K562 (cell line): Measurements from ENCODE around the gene NRXN3. TPM values are rescaled to one million over a fixed set of nuclear protein-coding genes. Genes with fewer than 3 reads are reported as not detected.

Source experiments
- ATAC-seq: fragments of 200-7000 bp; cut with Tn5 transposase; 3 replicates; pipeline ENCODE4 v1.9.1; 2020; ENCODE audit warnings: moderate library complexity
- BruUV-seq: library from RNA; stranded (reverse); fragments of 400-500 nt; replicated peaks from 2 replicates; lab custom pipeline; 2021; lab: Mats Ljungman, UMichigan
- CTCF ChIA-PET: fragments of 300-600 bp; formaldehyde crosslinking; extraction: SDS; loops from one replicate; lab custom pipeline; 2021; ENCODE audit warnings: low intra/inter-chr PET ratio; lab: Yijun Ruan, JAX
- POLR2A ChIA-PET: fragments of 300-600, 350-650 bp; sonication (Branson Sonifier 250); formaldehyde crosslinking; extraction: SDS; loops from one replicate; lab custom pipeline; 2021; ENCODE audit warnings: antibody characterized with exemption, inconsistent platforms; lab: Yijun Ruan, JAX
- DNase-seq, 4 experiments: peaks; one replicate each; pipeline versions ENCODE4 v3.0.0 to v3.0.0-alpha.2; 2011 to 2018; ENCODE audit warnings: low spot score in 3 of 4, mixed read lengths in 3 of 4; ENCODE audit errors: extremely low read depth in 1 of 4
- FAIRE-seq: peaks from 2 replicates; lab custom pipeline; 2011; peaks lifted over from hg19 to GRCh38; lab: Jason Lieb, UNC
- H2AFZ ChIP-seq: 2 replicates; pipeline ENCODE4 v1.6.0; 2011; ENCODE audit warnings: low read depth, low read length, control low read depth, inconsistent platforms
- H3K27ac ChIP-seq: fragments of 200-600 bp; 3 replicates; pipeline ENCODE4 v1.8.0; 2011; ENCODE audit warnings: low read depth, mild to moderate bottlenecking, control low read depth, inconsistent platforms, low read length, moderate library complexity, mixed read lengths; ENCODE audit errors: extremely low read depth
- H3K27me3 ChIP-seq, 2 experiments: fragments of 300-600 bp in 1 of 2; 2 replicates in 1 of 2; 3 replicates in 1 of 2; pipeline versions ENCODE4 v1.6.0 to v1.8.0; 2011; ENCODE audit warnings: inconsistent platforms in 2 of 2, low read length in 2 of 2, mild to moderate bottlenecking in 1 of 2, mixed read lengths in 1 of 2, moderate library complexity in 1 of 2; ENCODE audit not compliant: control insufficient read depth in 2 of 2, insufficient read depth in 2 of 2
- H3K36me3 ChIP-seq: fragments of 300-600 bp; 3 replicates; pipeline ENCODE4 v1.8.0; 2011; ENCODE audit warnings: mild to moderate bottlenecking, low read length, inconsistent platforms; ENCODE audit not compliant: control insufficient read depth, insufficient read depth
- H3K4me1 ChIP-seq, 2 experiments: fragments of 200-600 bp in 1 of 2; replicated peaks in 1 of 2; 2 replicates in 1 of 2; 3 replicates in 1 of 2; pipeline versions ENCODE4 v1.5.1 to v1.8.0; 2011; ENCODE audit warnings: inconsistent platforms in 2 of 2, low read length in 2 of 2, mild to moderate bottlenecking in 1 of 2, mixed read lengths in 1 of 2, moderate library complexity in 1 of 2; ENCODE audit not compliant: control insufficient read depth in 2 of 2, insufficient read depth in 2 of 2
- H3K4me2 ChIP-seq: 2 replicates; pipeline ENCODE4 v1.6.1; 2011; ENCODE audit warnings: low read length, control low read depth, inconsistent platforms, mixed read lengths; ENCODE audit not compliant: insufficient read depth
- H3K4me3 ChIP-seq: fragments of 200-600 bp; sonication (generic), shearing (Covaris generic); 2 replicates; pipeline ENCODE4 v1.5.1; 2016; ENCODE audit warnings: control low read depth, inconsistent platforms
- H3K79me2 ChIP-seq: fragments of 200-600 bp; 3 replicates; pipeline ENCODE4 v1.8.0; 2011; ENCODE audit warnings: low read length, inconsistent platforms; ENCODE audit not compliant: control insufficient read depth, insufficient read depth
- H3K9ac ChIP-seq, 2 experiments: 2 replicates each; pipeline versions ENCODE4 v1.6.0 to v1.6.1; 2011; ENCODE audit warnings: low read depth in 2 of 2, low read length in 2 of 2, control low read depth in 1 of 2, inconsistent platforms in 1 of 2, mild to moderate bottlenecking in 1 of 2, mixed read lengths in 1 of 2; ENCODE audit not compliant: insufficient read depth in 1 of 2
- H3K9me1 ChIP-seq: one replicate; pipeline ENCODE4 v1.6.0; 2011; ENCODE audit warnings: inconsistent platforms, mild to moderate bottlenecking, low read length, moderate library complexity; ENCODE audit not compliant: control insufficient read depth, insufficient read depth
- H3K9me3 ChIP-seq: replicated peaks from 2 replicates; pipeline ENCODE4 v1.5.1; 2011; ENCODE audit warnings: low read depth, low read length, inconsistent platforms; ENCODE audit not compliant: control insufficient read depth, insufficient read depth
- H4K20me1 ChIP-seq: replicated peaks from 2 replicates; pipeline ENCODE4 v1.6.1; 2011; ENCODE audit warnings: low read length, inconsistent platforms, mixed read lengths; ENCODE audit not compliant: control insufficient read depth, insufficient read depth
- ATF4 ChIP-seq: fragments of 450-650 bp; formaldehyde crosslinking; IDR thresholded peaks from 2 replicates; pipeline ENCODE4 v1.4.0; 2022; ENCODE audit warnings: mild to moderate bottlenecking, moderate library complexity
- CHCHD3 ChIP-seq: fragments of 250-450 bp; sonication (Bioruptor Pico); IDR thresholded peaks from 2 replicates; pipeline ENCODE4 v2.1.2; 2022; ENCODE audit warnings: mild to moderate bottlenecking
- DLX4 ChIP-seq: fragments of 250-450 bp; sonication (Bioruptor Pico); IDR thresholded peaks from 2 replicates; pipeline ENCODE4 v1.6.1; 2021; ENCODE audit warnings: mild to moderate bottlenecking
- E2F5 ChIP-seq: sonication (generic); formaldehyde crosslinking; IDR thresholded peaks from 2 replicates; pipeline ENCODE4 v1.8.0; 2022; ENCODE audit warnings: mild to moderate bottlenecking, missing genetic modification reagents
- ELF2 ChIP-seq: fragments of 250-450 bp; sonication (Bioruptor Pico); IDR thresholded peaks from 2 replicates; pipeline ENCODE4 v1.5.0; 2021; ENCODE audit warnings: mild to moderate bottlenecking
- LARP7 ChIP-seq: fragments of 450-650 bp; IDR thresholded peaks from 2 replicates; pipeline ENCODE4 v1.6.1; 2016
- MXD1 ChIP-seq: fragments of 250-450 bp; sonication (Bioruptor Pico); IDR thresholded peaks from 2 replicates; pipeline ENCODE4 v1.8.0; 2021; ENCODE audit warnings: borderline replicate concordance, mild to moderate bottlenecking, moderate library complexity; ENCODE audit not compliant: poor library complexity, severe bottlenecking
- POLR2B ChIP-seq: fragments of 450-650 bp; IDR thresholded peaks from 2 replicates; pipeline ENCODE4 v1.6.1; 2018; ENCODE audit warnings: low read depth; ENCODE audit not compliant: partially characterized antibody
- PYGO2 ChIP-seq: fragments of 450-650 bp; IDR thresholded peaks from 2 replicates; pipeline ENCODE4 v1.6.1; 2016; ENCODE audit warnings: mild to moderate bottlenecking, missing genetic modification characterization, moderate library complexity, missing compliant biosample characterization
- RBM39 ChIP-seq: fragments of 200-400 bp; formaldehyde crosslinking; optimal IDR thresholded peaks from 2 replicates; pipeline ENCODE3; 2018; ENCODE audit warnings: low read depth, low read length
- SMARCB1 ChIP-seq: IDR thresholded peaks from 2 replicates; pipeline ENCODE4 v1.6.1; 2011; ENCODE audit warnings: improper control_type of control experiment, low read depth; ENCODE audit not compliant: insufficient read length
- TFAM ChIP-seq: fragments of 250-450 bp; sonication (Bioruptor Pico); conservative IDR thresholded peaks from 2 replicates; pipeline ENCODE4 v1.5.0; 2021; ENCODE audit warnings: mild to moderate bottlenecking, moderate library complexity
- U2AF1 ChIP-seq: fragments of 200-400 bp; formaldehyde crosslinking; optimal IDR thresholded peaks from 2 replicates; pipeline ENCODE3; 2017; ENCODE audit warnings: mild to moderate bottlenecking, low read depth, low read length, moderate library complexity
- XRCC4 ChIP-seq: IDR thresholded peaks from one replicate; pipeline ENCODE4 v1.6.1; 2011; ENCODE audit not compliant: insufficient read depth, insufficient read length; ENCODE audit errors: extremely low read depth
- YBX1 ChIP-seq: fragments of 450-650 bp; IDR thresholded peaks from 2 replicates; pipeline ENCODE4 v1.7.1; 2016; ENCODE audit warnings: mild to moderate bottlenecking
- ZBTB12 ChIP-seq: fragments of 250-450 bp; sonication (Bioruptor Pico); IDR thresholded peaks from 2 replicates; pipeline ENCODE4 v1.4.0; 2020
- ZNF146 ChIP-seq: IDR thresholded peaks from one replicate; pipeline ENCODE4 v1.6.1; 2018; ENCODE audit warnings: missing compliant biosample characterization; ENCODE audit not compliant: unreplicated experiment
- ZNF586 ChIP-seq: fragments of 450-650 bp; formaldehyde crosslinking; conservative IDR thresholded peaks from 2 replicates; pipeline ENCODE4 v1.4.0; 2020; ENCODE audit warnings: mild to moderate bottlenecking, moderate library complexity
- ZNF589 ChIP-seq: fragments of 200-800 bp; sonication (Bioruptor generic); IDR thresholded peaks from 2 replicates; pipeline ENCODE4 v1.6.1; 2016; ENCODE audit warnings: low read depth, missing genetic modification characterization, missing compliant biosample characterization
- ZSCAN32 ChIP-seq: fragments of 450-650 bp; formaldehyde crosslinking; IDR thresholded peaks from 2 replicates; pipeline ENCODE4 v1.4.0; 2020; ENCODE audit warnings: mild to moderate bottlenecking, moderate library complexity
- WGBS: fragments of 100-300 bp; shearing (Covaris generic); methylation state at CpG from one replicate; pipeline ENCODE4 v1.1.6; 2016; ENCODE audit warnings: low coverage, mixed read lengths; ENCODE audit not compliant: insufficient coverage; ENCODE audit errors: missing lambda C conversion rate; 5-methylcytosine and 5-hydroxymethylcytosine counted together
- in situ Hi-C: fragments of 300-500 bp; cut with MboI; formaldehyde crosslinking; loops from 4 replicates; pipeline ENCODE4 v1.15.0; 2018; ENCODE audit warnings: inconsistent platforms, mixed read lengths
- intact Hi-C: fragments of 100-400 bp; cut with micrococcal nuclease; formaldehyde crosslinking; loops from 2 replicates; pipeline ENCODE4 v1.14.2; 2022
- polyA plus RNA-seq, 8 experiments: library from polyadenylated mRNA; depleted of rRNA in 4 of 8; stranded (reverse) in 5 of 8; unstranded in 3 of 8; fragments of >200 nt; fragmentation: Nextera tagmentation in 2 of 8; fragmentation: Illumina TruSeq in 1 of 8; extraction: Ambion mirVana in 2 of 8; extraction: Trizol in 1 of 8; gene quantifications; 2 replicates each; pipeline versions ENCODE4 v1.2.1 to v1.2.3, GENCODE V29; 2011 to 2014; ENCODE audit warnings: inconsistent platforms in 1 of 8, missing spikeins in 1 of 8
- total RNA-seq, 7 experiments: library from RNA; depleted of rRNA in 6 of 7; stranded (reverse); fragments of >200 nt in 6 of 7; fragmentation: Illumina TruSeq in 2 of 7; extraction: Trizol in 2 of 7; gene quantifications; 2 replicates each; pipeline versions ENCODE4 v1.2.1 to v1.2.3, GENCODE V29; 2011 to 2021; ENCODE audit warnings: low replicate concordance in 1 of 7

NRXN3 gene
- total and polyA plus RNA-seq, 9 of the 15 experiments (the other 6 are each of a cell fraction or from before 2014, with no cell fraction given), result 0.09 TPM; not detected in 8

- no peaks in the 10 kb centered on the region for H3K9me3 ChIP-seq
- POLR2A ChIA-PET, result no interaction called here
- WGBS, result 0% methylated on average over 3 of the region's 3 CpGs
- DNase-seq (no peak), ATAC-seq (no peak), FAIRE-seq (no peak)
- in situ Hi-C loops (no loop called here), intact Hi-C loops (no loop called here)
- H2AFZ ChIP-seq, result no peak overlapping the region
- no peaks in the 10 kb centered on the region for H4K20me1 ChIP-seq
- no peak overlapping the region for H3K27ac ChIP-seq
- no TSS peak for BruUV-seq
- no peaks in the 10 kb centered on the region for H3K9me1 ChIP-seq
- no peak for TF ChIP-seq RBM39
- TF ChIP-seq MXD1 (CRISPR knock-in tag), result no peak
- no peak for TF ChIP-seq DLX4 (CRISPR knock-in tag)
- TF ChIP-seq CHCHD3 (CRISPR knock-in tag), result no peak
- TF ChIP-seq LARP7, result no peak
- TF ChIP-seq ATF4, result no peak
- no peak for TF ChIP-seq SMARCB1
- no peak for TF ChIP-seq XRCC4
- TF ChIP-seq YBX1, result no peak
- TF ChIP-seq ZBTB12 (CRISPR knock-in tag), result no peak
- TF ChIP-seq TFAM (CRISPR knock-in tag), result no peak
- no peak for TF ChIP-seq PYGO2
- TF ChIP-seq ZNF586 (CRISPR knock-in tag), result no peak
- TF ChIP-seq ZSCAN32, result no peak
- no peak for TF ChIP-seq E2F5 (CRISPR knock-in tag)
- TF ChIP-seq ELF2 (CRISPR knock-in tag), result no peak
- no peak for TF ChIP-seq ZNF589 (CRISPR knock-in tag)
- no peak for TF ChIP-seq U2AF1
- TF ChIP-seq ZNF146, result no peak
- no peak for TF ChIP-seq POLR2B
- H3K27me3 ChIP-seq, result no peaks in the 10 kb centered on the region
- H3K4me2 ChIP-seq, result no peak overlapping the region
- no peaks in the 10 kb centered on the region for H3K79me2 ChIP-seq
- H3K9ac ChIP-seq, result no peak overlapping the region
- H3K4me3 ChIP-seq, result no peak overlapping the region
- no peaks in the 10 kb centered on the region for H3K4me1 ChIP-seq
- CTCF ChIA-PET, result no interaction called here
- no peaks in the 10 kb centered on the region for H3K36me3 ChIP-seq
These were observed 928.2 kb downstream of the NRXN3 start for GRCh38 chr14:79098324-79098723.
